GM18511 (cell line): ENCODE measurements around the gene MEOX1.

ENCODE experiments used
- ATAC-seq: cut with Tn5 transposase; IDR thresholded peaks from one replicate; pipeline ENCODE4 v1.9.1; 2021; ENCODE audit warnings: mild to moderate bottlenecking, moderate library complexity; ENCODE audit not compliant: unreplicated experiment

The MEOX1 gene

DNA sequence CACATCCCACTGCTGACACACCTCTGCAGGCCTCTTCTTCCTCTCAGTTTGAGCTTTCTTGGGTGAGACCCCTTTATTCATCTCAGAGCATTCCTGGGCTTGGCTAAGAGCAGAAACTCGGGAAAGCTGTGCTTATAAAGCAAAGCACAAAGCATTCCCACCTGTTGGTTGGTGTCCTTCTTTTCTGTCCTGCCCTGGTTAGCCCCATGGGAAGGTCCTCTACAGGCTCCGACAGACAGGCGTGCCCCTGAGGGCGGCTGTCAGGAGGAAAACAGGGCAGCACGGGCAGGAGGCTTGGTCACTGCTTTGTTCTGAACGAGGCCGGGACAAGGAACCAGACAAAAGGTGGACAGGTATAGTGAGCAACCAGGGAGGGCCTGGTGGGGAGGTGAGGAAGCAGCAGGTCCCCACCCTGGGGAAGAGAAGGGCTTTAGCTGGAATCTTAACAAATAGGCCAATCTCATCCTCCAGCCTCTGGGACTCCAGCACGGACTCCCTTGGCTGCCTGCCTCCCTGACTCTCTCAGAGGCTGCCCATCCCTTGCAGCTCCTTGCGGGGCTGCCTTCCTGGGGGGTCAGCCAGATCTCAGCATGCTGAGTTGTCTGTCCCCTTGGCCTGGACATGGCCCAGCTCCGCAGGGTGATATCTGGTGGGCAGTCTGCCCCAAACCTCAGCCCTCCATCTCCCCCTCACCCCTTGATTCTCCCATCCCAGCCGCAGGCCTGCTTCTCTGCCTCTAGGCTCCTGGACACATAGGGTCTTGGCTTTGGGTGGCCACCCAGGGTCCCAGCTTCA, 1.7 kb downstream of the MEOX1 start:
- no peak for ATAC-seq

DNA sequence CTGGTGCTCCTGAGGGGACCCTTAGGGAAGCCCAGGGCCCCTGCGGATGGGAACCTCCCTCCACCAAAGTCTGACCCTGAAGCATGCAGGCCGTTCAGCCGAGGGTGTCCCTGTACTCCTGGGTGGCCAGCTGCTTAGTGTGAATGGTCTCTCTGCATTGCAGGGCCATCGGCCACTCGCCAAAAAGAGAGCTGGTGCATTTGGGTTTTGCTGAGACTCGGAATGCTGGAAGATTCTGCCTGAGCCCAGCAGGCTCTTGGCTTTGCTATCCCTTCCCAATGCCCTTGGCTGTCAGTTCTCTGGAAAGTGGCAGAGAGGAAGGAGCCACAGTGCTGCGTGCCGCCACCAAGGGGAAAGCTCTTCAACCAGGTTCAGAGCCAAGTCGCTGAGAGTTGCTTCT, 2.8 kb downstream of the MEOX1 start:
- no peak for ATAC-seq

DNA sequence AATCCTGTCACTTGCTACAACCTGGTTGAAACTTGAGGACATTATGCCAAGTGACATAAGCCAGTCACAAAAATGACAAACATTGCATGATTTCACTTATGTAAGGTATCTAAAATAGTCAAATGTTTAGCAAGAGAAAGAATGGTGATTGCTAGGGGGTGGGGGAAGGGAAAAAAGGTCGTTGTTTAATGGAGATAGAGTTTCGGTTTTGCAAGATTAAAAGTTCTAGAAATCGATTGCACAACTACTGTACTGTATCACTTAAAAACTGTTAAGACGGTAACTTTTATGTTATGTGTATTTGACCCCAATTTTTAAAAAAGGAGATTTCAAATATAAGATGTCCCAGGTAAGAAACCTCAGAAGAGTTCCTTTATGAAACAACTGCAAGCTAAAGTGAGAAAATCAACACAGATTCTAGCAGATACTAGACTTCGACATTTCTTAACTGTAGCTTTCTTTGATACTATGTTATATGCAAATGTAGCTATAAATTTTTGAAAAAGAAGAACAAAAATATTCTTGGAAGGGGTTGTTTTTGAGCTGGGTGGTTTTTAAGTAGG, 5.9 kb downstream of the MEOX1 start:
- no peak for ATAC-seq

DNA sequence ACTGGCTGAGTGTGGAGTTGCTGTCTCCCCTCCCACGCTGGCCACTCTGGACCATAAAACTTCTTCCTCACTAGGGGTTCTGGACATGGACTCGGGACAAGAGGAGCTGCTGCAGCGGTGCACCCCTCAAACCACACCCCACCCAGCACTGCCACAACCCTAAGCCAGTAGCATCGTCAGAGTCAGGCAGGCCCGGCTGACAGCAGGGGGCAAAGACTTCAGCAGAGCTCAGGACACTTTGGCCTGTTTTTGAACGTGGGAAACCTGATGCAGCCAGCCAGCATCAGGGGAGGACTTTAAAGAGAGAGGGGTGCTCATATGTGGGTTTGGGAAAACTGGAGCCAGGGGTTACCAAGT, 9.6 kb downstream of the MEOX1 start:
- ATAC-seq = no peak

DNA sequence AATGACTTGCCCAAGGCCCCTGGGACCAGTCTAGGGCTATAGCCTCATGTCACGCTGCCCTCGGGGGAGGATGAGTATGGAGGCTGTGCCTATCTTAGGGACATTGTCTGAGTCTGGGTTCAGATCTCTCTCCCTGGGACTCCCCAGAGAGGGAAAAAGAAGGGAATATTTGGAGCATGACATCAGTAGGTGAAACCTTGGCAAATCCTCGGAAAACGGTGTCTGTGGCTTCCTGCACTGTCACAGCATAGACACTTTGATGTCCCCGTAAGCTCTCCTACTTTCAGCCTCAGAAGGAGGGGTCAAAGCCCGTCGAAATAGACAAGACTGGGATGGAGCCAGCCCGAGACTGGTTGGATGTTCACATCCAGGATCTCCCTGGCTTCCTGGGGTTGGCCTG, 11.3 kb downstream of the MEOX1 start:
- ATAC-seq = no peak

DNA sequence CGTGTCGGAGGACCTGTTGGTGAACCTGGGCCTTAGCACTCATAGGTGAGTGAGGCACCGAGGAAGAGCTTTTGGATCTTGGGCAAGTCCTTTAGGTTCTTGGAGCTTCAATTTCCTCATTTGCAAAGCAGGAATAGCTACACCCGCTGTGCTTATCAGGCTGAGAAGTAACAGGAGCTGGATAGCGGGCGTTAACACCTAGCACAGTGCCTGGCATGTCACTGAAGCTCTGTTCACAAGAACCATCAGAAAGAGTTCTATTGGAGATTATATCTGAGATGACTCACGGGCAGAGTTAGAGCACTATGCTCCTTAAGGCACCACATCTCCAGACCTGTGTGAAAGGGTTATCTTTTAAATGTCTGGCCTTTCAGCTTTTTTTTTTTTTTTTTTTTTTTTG, 12.8 kb downstream of the MEOX1 start:
- no peak for ATAC-seq

DNA sequence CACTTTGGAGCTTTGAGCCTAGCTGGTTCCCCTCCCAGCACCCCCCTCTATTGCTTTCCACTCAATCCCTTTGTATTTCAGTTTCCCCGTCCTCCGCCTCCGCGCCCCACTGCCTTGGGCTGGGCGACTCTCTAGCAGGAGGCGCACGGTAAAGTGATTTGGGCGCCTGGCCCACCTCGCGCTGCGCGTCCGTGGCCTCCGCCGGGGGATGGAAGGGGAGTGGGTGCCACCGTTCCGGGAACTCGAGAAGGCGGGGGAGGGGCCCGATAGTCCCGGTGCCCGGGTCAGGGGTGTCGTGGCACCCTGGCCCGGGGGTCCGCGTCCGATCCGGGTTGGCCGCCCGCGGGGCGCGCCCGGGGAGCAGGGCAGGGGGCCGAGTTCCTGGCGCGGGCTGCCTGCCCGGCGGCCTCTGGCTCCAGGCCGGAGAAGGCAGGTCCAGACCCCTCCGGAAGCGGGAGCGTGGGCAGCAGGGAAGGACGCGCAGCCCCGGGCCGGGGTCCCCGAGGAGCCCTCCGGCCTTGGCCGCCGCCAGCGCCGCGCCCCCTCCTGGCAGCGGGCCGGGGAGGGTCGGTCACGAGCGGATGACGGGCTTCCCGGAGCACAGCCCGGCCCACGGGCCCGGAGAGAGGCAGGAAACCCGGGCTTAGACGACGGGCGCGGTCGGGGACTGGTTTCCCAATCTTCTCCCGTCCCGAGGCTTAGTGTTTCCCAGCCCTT, 15.8 kb downstream of the MEOX1 start:
- ATAC-seq = no peak

DNA sequence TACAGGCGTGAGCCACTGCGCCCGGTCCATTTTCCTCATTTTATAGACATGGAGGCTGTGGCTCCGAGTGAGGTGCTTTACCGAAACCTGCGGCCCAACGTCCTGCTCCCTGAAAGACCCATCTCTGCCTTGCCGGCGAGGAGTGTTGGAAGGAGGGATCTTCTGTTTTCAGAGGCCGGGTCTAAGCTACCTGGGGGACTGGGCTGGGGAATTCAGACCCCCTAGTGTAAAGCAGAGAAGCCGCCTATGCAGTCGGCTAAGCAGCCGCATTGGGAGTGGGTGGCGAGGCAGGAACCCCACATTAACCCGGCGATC, 16.3 kb downstream of the MEOX1 start:
- ATAC-seq = no peak

DNA sequence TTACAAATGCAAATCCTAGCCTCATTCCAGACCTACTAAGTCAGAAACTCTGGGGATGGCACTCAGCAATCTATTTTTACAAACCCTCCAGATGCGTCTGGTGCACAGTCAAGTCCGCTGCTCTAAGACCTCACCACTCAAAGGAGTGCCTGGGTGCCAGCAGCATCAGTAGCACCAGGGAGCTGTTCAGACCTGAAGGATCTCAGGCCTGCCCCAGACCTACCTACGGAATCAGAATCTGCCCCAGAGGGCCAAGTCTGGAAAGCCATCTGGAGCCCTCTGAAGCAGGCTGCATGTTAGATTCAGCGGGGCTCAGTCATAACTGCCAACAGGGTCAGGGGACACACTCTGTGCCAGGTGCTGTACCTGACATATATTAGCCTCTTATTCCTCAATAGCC, 17.6 kb downstream of the MEOX1 start:
- no peak for ATAC-seq

DNA sequence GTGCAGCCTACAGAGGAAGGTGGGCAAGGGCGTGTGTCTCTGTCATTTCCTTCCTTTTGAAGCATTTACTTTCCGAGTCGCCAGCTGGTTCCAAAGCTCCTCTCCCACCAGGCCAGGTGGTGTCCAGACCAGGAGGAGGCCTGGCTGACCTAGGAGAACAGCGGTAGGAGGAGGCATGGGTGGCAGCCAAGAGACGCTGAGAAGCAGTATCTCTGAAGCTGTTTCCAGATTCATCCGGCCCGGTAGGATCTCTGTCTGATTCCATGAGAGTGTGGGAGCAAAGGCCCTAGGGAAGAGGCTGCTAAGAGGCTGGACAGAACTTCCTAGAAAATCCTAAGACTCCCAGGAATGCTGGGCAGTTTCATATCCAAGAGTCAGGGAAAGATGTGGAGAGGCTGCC, 20.3 kb downstream of the MEOX1 start:
- no peak for ATAC-seq

DNA sequence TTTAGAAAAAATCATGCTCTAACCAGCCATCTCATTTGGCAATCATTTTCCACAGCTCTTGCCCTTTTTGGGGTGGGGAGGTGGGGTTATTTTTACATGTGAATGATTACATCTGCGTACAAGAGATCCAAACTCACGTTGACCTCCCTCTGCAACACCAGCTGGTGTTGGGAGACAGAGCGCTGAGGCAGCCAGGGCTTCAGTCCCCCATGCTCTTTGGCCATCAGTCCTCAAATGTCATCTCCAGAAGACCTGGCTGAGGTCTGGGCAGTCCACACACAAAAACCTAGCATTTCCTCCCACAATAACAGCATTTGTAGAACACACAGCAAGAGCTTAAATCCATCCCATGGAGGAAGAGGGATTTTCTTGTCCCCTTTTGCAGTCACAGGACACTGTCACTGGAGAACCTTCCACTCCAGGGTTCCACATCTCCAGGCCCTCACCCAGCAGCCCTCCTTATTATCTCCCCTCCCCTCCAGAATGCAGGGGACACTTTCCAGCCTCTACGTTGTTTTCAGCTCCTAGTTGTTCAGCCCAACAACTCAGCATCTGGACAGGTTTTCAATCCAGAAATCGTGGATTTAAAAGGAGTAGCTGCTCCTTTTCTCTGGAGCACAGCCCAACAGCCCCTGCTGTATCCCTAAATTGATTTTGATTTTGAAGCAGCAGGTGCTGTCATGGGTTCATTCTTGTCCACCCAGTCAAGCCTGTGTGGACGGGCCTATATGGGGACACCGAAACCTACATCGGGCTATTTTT, 21.1 kb downstream of the MEOX1 start:
- no peak for ATAC-seq

DNA sequence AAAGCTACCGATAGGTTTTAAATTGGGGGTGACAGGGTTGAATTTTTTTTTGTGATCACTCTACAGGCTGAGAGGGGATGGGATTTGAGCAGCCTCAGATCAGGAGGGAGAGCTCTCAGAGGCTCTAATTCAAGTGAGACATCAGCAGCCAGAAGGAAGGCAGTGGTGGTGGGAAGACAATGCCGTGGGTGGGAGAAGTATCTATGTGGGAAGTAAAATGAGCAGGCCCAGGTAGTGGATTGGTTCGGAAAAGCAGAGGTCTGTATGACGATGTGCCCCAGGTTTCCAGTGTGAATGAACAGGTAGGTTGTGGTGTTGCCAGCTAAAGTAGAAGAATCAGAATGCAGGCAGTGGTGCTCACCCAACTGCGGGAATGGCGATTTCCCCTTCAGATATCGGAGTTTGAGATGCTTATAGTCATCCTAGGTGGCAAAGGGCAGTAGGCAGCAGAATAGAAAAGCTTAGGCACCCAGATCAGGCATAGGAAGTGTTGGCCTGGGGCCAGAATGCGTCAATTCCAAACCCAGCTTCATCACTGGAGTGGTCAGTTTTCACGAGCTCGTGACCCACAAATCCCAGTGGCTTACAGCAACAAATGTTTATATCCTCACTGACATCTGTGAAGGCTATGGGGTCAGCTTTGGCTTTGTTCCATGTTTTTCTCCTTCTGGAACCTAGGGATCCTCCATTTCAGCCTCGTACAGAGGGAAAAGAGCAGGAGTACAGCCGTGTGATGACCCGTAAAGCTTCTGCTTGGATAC, 24.0 kb downstream of the MEOX1 start:
- ATAC-seq = no peak

DNA sequence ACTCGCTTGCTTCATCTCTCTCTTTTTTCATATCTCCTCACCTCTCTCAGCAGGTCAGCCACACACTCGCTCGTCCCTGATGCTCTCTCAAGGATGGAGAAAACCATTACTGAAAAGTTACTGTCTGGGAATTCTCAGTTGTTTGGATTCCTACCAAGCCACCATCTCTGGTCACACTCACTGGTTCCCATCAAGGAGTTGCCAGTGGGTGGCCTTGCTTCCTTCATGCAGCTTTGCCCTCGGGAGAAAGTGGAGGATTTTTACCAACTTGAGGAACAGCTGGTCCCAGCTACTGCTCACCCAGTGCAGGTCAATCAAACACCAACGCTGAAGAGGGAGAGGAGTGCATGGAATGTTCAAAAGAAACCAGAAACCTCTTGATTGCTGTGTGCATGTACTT, 25.3 kb downstream of the MEOX1 start:
- no peak for ATAC-seq

DNA sequence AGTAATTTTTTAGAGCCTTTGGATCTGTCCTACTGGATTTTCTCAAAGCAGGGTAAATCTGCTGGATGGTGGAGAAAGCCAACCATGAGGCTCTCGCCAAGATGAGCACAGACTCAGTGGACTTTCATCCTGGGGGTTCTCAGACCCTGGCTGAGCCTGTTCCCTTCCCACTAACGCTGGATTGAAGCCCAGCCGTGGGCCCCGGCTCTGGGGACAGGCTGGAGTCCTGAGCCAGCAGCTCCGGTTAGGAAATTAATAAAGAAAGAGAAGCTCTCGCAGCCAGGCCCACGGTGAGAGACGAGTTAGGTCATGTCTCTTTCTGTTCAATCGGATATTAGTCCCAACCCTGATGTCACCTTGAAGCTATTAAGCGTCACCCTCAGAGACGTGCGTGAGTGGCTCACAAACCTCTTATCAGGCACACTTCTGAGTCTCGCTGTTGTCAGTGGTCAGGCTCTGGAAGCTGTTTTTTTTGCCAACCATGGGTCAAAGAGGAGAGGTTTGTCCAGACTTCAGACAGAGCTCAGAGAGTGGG, 27.1 kb downstream of the MEOX1 start:
- ATAC-seq = no peak

DNA sequence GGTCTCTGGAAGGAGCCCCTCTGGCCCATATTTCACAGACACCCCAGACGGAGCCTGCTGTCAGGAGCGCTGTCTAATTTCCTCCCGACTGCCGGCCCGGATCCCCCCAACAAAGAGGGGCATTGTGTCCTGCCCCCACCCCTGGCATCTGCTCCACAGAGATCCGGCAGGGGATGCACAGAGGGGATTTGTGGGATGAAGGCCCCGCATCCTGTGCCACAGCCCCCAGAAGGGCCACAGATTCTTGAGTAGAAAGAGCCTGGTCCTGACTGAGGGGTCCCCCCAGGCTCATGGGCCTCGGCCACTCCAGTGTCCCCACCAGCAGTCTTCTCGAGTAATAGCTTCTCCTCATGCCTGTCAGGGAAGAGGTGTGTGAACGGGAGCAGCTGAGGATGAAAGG, 29.5 kb downstream of the MEOX1 start:
- ATAC-seq = no peak

DNA sequence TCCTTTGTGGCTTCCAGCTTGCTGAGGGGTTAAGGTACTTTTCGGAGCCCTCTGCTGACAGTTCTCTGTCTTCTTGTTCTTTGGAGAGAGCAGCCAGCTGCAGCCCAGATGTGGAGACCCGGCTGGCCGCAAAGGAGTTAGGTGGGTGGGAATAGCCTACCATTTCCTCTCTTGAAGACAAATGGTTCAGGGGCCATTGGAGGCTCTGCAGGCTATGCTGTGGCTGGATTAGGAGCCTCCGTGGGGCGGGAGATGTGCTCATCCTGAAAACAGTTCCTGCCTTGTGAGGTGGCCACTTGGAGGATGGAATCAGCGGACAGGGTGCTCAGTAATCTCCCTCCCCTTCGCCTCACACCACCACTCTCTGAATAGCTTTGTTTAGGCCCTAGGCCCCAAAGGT, 30.3 kb downstream of the MEOX1 start:
- ATAC-seq = no peak

DNA sequence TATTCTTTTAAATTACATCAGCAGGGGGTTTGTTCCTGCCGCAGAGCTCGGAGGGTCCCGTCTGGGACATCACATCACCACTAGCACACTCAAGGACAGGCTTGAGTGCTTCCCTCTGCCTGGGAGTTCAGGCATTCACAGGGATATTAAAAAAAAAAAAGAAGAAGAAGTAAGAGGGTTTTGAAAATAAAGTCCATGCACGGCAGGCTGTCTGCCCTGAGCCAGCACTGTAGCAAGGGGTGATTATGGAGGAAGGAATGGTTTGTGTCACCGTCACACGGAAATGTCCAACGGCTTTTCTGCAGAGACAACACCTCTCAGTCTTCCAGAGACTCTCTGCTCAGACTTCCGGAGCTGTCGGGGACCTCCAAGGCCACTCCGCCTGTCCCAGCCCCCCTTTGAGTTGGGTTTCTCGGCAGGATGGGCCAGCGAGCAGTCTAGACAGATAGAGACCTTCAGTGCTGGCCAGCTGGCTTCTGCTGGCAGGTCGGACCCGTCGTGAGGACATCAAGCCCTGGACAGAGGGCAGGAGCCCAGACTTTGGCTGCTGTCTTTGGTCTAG, 33.6 kb downstream of the MEOX1 start:
- no peak for ATAC-seq

DNA sequence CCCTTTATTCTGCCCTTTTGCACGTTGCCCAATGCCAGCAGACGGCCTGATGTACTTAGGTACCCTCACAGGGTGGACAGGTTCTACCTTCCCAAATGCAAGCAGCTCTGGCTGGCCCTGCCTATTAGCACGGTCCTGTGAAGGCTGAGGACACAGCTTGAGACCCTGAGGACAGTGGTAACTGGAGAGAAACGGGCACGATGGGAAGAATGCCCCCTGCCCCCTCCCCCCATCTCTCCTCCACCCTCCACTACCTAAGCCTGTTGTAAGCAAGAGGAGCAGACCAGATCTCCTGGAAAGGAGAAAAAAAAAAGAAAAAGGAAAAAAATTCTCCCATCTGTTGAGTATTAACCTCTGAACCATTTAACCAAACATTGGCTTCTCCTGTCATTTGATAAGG, 34.1 kb downstream of the MEOX1 start:
- ATAC-seq = no peak

DNA sequence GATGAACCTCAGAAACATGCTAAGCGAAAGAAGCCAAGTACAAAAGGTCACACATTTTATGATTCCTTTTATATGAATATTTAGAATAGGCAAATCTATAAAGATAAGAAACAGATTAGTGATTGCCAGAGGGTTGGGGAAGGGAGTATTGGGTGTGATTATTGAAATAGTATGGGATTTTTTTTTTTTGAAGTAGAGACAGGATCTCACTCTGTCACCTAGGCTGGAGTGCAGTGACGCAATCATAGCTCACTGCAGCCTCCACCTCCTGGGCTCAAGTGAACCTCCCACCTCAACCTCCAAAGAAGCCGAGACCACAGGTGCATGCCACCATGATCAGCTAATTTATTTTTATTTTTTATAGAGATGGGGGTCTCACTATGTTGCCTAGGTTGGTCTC, 35.7 kb downstream of the MEOX1 start:
- ATAC-seq = no peak

DNA sequence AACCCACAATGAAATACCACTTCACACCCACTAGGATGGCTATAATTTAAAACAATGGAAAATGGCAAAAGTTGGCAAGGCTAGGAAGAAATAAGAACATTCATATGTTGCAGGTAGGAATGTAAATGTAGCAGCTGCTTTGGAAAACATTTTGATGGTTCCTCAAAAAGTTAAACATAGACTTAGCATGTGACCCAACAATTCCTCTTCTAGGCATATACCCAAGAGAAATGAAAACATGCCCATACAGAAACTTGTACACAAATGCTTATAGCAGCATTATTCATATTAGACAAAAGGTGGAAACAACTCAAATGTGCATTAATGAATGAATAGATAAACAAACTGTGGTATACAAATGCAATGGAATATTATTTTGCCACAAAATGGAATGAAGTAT, 36.1 kb downstream of the MEOX1 start:
- ATAC-seq = no peak

DNA sequence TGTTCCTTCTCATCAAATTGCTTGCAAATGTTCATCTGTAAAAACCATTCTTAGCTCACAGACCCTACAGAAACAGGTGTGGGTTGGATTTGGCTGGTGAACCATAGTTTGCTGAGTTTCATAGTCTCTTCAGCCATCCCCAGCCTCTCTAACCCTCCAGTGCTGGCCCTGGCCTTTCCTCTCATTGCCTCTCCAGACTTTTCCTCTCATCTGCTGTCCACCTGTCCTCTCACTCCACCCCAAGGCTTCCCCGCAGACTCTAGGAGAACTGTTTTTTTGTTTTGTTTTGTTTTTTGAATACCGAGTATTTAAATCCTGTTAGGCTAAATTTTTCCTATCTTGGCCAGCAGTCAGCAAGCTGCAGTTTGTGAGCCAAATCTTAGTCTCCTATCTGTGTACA, 41.1 kb downstream of the MEOX1 start:
- no peak for ATAC-seq
